Stimulated activated CD4-positive, alpha-beta T cell treated with anti-CD3 and anti-CD28 coated beads, Interleukin-15, amount 100 ng/mL, for 48 hours (primary cell): ENCODE data around the gene NLGN1.
"Not testable (repeated sequence)": the region's sequence is repeated elsewhere in the genome, so short reads cannot be mapped to it uniquely, and the experiment has no call there.

ENCODE experiments used
- DNase-seq, 2 donors: peaks; one replicate each; pipeline ENCODE4 v3.0.0-alpha.2; 2020; ENCODE audit warnings: low read depth in 2 of 2

The NLGN1 gene

DNA sequence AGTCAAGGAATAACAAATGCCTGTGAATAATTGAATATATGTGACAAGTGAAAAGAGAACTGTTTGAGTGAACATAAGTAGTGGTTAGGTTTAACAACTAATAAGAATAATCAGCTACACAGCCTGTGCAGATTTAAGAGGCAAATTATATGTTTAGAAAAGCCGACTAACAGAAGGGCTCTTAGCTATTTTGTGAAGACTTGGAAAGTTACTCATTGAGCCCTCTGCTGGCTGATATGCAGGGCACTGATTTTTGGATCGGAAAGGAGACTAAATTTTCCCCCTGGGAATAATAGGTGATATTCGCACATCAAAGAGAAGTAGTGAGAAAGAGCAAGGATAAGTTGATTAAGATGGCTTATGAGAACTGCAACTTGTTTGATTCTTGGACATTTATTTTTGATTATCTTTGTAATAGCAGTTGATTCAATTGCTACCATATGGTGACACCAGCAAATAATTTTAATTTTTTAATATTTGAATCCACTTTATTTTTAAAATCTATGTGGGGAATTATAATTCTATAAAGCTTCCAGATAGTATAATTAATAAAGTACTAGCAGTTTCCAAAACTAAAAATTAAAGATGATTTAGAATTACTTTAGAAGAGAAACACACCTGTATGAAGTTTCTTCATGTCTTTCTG lies 156.2 kb downstream of the NLGN1 start:
- no peak for DNase-seq

DNA sequence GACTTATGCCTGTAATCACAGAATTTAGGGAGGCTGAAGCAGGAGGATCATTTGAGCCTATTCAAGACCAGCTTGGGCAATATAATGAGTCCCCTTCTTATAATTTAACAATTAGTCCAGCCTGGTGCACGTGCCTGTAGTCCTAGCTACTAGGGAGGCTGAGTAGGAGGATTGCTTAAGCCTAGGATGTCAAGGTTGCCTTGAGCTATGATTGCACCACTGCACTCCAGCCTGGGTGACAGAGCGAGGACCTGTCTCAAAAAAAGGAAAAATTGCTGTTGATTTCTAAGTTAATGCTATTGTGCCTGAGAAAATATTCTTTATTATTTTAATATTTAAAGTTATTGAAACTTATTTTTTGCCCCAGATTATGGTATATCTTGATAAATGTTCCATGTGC lies 159.0 kb downstream of the NLGN1 start:
- no peak for DNase-seq

DNA sequence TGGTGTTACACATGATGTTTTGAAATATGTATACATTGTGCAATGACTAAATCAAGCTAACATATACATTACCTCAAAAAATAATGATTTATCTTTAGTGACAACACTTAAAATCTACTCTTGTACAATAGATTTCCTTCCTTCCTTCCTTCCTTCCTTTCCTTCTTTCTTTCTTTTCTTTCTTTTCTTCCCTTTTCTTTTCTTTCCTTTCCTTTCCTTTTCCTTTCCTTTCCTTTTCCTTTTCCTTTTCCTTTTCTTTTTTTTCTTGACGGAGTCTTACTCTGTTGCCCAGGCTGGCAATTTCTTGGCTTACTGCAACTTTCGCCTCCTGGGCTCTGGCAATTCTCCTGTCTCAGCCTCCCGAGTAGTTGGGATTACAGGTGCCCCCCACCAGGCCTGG lies 170.5 kb downstream of the NLGN1 start:
- DNase-seq, result no peak

DNA sequence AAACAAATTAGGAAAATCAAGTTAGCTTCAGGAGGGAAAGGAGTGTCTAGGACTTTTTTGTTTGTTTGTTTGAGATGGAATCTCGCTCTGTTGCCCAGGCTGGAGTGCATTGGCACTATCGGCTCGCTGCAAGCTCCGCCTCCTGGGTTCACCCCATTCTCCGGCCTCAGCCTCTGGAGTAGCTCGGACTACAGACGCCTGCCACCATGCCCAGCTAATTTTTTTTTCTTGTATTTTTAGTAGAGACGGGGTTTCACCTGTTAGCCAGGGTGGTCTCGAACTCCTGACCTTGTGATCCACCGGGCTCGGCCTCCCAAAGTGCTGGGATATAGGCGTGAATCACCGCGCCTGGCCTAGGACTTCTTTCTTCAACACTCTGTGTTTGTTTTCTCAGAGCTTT lies 171.1 kb downstream of the NLGN1 start:
- no peak for DNase-seq

DNA sequence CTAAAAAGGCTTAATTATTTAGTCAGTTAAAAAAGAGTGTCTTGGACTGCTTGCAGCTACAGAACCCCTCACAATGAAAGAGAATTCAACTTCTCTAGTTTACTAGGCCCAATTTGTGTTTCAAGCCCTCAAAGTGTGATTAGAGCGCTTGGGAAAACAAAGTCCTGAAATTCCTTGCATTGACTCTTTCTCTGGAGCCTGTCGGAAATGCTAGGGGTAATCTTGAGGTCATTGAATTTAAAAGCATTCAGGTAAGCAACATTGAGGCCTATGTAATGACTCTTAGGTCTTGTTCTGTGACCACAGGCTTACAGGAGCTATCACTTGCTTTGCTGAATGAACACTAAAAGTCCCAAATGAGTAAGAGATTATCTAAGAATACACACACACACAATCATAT lies 186.0 kb downstream of the NLGN1 start:
- DNase-seq, result no peak

DNA sequence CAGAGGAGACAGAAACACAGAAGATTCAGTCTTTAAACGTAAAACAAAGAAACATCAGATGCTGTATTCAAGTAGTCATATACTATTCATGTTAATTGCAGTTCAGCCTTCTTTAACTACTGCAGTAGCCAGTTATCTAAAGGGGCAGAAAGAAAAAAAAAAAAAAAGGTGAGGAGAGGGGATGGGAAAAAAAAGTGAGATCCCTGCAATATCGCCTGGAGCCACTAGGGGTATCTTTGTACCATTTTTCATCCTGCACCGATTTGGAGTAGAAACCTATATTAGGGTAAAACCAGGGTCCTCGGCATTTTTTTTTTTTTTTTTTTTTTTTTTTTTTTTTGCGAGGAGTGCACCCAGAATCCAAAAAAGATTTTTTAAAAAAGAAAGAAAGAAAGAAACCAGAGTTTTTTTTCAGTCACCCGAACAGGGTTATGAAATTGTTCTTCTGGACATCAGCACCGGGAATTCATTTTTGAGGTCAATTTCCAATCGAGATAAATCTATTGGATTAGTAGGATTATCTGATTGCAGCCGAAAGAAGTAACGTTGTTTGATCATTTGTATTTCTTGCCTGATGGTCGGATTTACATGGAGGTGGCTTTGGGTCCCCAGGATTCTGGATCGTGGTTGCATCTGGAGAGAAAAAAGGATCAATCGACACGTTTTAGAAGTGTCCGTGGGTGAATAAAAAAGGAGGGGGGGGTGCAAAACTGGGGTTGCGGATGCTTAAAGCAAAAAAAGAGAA lies 186.7 kb downstream of the NLGN1 start:
- no peak for DNase-seq

DNA sequence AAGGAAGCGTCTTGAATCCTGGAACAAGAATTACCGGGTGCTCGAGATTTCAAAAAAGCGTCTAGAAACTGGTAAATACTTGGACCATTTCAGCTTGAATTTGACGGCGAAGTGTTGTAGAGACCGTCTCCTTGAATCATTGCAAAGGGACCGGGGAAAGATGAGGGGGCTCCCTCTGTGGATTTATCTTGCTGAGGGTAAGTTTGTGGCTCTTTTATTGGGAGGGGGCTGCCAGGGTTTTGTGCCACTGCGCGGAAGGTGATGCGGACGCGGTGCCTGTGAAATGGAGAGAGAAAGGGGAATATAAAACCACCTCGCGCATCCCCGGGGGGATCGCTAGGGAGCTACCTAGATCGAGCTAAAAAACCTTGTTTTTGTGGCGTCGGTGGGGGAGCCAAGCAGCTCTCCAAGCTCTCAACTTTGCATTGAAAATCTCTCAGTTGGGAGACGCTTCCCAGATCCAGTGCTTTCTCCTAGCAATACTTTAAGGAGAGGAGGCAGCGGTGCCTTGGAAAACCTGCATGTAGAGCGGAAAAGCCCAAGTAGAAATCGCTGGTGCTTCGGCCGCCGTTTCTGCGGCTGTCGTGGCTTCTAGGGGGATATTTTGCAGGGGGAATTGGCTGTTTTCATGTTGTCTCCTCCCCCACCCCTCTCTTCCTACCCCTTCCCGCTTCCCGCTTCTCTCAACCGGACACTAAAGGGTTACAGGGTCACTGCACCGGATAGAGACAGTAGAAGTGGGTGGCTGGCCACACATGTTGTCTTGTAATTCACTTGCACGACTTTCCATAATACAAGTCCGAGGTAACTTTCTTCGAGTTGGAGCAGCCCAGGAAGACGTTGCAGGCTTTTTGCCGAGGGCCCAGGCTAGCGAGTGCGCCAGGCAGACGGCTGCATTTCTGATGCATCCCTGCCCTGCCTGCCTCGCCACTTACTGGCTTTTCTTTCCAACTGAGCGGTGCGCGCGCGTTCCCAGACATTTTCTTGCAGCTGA lies 187.6 kb downstream of the NLGN1 start:
- no peak for DNase-seq

DNA sequence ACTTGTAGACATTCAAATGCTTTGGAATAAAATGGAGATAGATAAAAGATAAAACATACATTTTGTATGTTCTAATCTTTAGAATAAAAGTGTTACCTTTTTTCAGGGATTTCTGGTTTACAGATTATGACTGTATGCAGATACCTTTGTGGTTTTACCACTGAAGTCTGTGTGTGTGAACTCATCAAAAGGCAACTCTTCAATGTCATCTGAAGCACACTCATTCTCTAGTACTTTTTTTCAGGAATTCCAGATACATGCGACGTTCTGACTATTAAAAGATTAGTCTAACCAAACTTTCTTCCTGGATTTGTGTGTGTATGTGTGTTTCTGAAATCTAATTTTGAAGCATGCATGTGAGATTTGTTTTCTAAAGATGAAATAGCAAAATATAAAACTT lies 188.6 kb downstream of the NLGN1 start:
- DNase-seq, result no peak

DNA sequence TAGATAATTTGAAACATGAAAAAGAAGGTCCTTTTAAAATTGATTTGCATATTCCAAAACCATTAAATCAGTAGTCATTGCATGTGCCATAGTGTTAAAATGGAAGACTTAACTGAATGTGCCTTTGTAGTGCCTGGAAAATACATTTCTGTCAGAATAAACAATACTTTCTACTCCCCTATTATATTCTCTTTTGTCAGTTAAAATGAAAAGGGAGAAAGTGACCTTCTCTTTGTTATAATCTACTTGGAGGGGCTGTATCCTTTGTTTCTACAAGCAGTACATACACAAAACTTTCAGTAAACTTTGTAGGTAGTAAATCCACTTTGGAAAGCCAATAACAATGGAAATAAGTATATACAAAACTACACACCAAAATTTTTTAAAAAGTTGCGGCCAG lies 189.5 kb downstream of the NLGN1 start:
- DNase-seq, result no peak

DNA sequence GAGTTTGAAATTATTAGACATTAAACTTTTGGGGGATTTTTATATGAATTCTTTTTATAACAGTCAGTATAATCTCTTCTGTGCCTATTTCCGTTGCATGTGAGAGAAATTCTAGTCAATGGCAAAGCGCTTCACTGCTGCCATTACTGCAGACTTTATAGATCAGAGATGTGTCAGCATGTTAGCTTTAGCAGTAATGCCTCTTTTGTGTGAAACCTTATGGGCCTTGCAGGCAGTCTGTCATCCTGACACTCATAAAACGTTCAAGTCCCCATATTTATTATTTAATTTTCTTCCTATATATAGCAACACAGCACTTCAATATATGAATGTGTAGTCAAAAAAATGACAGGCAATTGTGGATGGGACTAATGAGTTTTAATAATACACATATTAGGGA lies 191.0 kb downstream of the NLGN1 start:
- no peak for DNase-seq

DNA sequence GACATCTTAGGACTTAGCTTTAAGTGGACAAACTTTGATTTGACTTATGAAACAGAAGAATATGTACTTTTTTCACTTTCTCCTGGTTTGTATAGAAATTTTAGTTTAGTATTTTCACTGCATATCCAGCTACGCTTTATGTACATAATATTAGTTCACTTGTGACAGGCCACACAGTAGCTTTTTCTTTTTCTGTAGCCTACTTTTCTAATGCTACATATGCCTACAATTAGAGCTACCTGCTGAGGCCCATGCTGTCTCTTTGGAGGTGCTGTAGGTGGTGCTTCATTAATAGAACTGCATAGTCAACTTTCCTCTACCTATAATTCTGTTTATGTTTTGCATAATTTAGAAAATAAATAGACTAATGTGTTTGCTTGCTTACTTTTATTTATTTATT lies 191.6 kb downstream of the NLGN1 start:
- DNase-seq, result no peak

DNA sequence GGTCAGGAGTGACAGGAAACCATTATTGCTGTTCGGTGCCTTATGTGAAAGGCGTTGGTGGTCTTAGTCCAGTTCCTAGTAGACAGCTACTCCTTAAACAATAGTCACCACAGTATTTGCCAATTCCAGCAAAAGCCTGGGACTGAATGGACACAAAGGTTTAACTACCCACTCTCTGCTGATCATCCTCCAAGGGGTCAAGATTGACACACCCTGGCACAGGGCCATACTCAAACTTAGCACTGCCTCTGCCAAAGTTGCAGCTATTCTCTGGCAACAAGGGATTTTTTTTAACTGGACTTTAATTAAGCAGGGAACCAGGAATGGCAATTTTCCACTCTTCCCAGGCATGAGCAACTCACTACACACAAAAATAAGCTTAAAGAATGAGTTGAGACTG lies 193.9 kb downstream of the NLGN1 start:
- DNase-seq, result no peak

DNA sequence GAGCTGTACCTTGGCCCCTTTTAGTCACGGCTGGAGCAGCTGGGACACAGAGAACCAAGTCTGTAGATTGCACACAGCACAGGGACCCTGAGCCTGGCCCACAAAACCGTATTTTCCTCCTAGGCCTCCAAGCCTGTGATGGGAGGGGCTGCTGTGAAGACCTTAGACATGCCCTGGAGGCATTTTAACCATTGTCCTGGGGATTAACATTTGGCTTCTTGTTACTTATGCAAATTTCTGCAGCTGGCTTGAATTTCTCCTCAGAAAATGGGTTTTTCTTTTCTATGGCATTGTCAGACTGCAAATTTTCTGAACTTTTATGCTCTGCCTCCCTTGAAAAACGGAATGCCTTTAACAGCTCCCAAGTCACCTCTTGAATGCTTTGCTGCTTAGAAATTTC lies 197.3 kb downstream of the NLGN1 start:
- not testable (repeated sequence) for DNase-seq

DNA sequence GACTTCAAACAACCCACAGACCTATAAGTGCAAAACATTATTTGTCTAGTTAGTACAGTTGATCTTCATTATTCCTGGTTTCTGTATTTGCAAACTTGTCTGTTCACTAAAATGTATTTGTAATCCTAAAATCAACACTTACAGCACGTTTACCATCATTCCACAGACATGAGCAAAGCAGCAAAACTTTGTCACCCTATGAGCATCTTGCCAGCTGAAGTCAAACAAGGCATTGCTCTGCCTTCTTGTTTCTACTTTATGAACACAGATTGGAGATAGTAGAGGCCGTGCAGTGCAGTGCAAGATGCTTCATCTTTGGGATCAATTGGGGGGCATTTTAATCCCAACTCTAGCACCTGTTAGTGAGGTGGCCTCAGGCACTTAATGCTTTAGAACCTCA lies 202.1 kb downstream of the NLGN1 start:
- DNase-seq, result no peak

DNA sequence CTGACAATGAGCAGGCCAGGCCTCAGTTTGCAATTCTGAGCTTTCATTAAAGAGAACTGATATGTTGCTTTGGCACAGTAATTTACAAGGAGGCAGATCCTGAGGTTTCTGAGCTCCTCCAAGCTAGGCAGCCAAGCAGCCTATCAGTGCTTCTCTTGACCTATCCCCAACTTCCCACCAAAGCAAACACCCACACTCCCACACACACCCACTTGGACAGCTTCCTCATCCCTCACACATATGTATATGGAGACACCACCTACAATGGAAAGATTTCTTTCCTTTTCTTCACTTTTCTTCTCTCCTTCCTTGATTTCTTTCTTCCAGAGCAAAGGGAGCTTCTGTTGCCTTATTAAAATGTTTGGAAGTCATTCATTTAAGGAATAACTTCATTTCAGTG lies 217.0 kb downstream of the NLGN1 start:
- no peak for DNase-seq

DNA sequence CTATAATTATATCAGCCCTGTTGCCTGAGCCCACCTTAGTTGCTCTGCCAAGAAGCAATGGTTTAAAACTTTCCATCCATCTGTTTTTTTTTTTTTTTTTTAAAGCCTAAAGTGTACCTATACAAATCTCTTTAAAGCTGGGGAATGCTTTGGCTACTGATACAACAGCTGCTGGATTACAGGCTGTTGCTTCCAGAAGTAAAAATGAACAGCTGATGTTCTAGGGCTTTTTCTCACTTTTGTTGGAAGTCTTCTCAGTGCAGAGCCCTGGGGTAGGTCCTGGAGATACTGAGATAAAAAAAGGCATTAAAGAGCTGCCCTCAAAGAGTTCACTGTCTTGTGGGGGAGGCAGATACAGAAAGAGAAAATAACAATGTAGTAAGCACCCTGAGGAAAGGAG lies 218.1 kb downstream of the NLGN1 start:
- DNase-seq, result no peak

DNA sequence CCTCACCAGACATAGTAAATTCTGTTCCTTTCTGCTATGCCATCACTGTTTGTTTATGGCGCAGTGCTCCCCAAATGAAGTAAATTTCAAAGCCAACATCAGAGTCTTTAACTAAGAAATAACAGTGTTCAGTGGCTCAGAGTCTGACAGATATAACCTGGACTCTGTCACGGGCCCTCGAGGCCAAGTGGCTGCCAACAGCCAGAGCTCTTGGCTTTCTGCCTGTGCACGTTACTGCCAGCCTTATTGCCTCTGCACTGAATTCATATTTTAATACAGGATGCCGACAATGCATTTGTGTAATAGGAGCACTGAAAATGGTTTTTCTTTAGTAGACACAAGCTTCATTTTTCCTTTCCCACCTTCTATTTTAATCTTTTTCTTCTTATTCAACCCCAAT lies 219.9 kb downstream of the NLGN1 start:
- no peak for DNase-seq

DNA sequence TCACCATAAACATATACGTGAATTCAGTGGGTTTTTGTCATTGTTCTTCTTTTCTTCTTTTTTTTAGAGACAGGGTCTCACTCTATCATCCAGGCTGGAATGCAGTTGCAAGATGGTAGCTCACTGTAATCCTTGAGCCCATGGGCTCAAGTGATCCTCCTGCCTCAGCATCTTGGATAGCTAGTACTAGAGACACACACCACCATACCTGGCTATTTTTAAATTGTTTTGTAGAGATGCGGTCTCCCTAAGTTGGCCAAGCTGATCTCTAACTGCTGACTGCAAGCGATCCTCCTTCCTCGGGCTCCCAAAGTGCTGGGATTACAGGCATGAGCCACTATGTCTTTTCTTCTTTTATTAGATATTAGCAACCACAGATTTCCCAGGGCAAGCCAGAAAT lies 220.6 kb downstream of the NLGN1 start:
- DNase-seq, result no peak

DNA sequence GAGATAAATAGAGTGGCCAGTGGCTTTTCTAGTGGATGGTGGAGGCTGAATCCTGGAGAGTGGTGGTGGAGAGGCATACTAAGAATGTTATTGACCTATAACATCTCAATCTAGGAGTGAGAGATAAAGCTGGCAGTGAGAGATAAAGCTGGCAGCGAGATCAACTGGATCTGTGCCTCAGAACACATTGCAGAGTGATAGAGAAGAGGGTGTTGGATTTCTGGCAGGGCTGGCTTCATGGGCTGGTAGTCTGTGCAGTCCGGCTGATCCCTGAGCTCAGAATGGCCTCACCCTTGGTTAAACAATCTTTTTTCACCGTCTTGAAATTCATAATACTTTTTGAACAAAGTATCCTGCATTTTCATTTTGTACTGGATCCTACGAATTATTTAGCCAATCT lies 221.2 kb downstream of the NLGN1 start:
- DNase-seq, result no peak

DNA sequence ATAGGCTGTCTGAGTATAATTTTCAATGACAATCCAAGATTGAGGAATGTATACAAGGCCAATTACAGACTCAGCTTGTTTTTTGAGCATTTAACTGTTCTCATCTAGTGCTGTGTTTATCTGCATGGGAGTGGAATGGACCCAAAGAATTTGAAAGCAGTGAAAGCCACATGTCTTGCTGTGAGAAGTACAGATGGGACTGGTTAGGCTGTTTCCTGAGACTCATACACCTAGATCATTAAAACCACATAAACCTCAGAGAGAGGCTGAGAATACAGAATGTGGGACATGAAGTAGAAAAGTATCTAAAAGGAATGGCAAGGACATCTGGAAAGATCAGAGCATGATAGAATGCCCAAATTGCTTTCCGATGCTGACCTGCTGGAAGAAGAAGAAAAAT lies 224.6 kb downstream of the NLGN1 start:
- no peak for DNase-seq

DNA sequence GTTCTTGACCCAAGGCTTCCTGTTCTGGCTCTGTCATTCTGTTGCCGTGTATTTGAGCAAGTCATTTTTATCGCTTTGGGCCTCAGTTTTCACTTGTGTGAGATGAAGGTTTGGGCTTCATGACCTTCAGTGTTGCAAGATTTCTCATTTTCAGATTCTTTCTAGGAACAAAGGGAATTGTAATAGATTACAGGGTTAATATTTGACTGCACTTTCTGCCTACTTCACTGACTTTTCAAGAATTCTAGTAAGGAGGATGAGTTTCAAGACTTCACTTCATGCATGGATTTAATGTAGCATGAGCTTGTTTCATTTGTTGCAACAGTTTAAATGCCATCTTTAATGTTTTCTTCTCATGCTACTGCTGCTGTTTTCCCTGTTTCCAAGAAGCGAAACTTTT lies 226.5 kb downstream of the NLGN1 start:
- no peak for DNase-seq

DNA sequence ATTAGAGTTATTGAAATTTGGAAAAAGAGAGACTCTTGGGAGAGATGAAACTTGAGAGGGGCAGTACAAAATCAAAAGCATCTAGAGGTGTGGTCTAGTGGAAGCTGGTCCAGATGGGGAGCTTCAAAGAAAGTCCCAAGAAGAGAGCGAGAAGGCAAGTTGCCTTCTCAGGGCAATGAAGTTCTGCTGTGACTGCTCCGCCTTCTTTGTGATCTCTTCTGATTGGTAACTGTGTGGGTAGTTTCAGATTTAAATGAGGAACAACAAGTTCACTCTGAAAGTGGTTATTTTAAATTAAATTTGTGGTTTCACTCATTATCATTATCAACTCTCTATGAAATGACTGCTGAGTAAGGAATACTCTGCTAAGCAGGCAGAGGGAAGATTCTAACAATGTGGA lies 233.3 kb downstream of the NLGN1 start:
- no peak for DNase-seq

DNA sequence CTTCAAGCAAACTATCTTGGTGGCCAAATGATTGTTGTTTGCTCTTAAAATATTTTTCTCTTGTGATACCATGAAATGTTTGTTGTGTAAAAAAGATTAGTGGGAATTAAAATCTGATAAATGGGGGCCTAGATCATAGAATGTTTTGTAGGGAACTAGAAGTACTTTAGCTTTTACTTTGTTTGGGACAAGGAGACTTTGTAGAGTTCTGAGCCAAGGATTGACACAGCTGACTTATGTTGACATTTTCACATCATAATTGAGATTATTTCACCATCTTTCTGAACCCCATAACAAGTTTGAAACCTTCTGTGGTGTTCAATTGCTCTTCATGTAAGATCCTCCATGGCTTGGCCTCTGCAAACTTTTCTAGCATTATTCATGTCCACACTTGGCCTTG lies 235.4 kb downstream of the NLGN1 start:
- DNase-seq, result no peak
